Thoracic aorta (tissue), 2 donors: Measurements from ENCODE around the gene DLGAP3. TPM values are rescaled to one million over a fixed set of nuclear protein-coding genes. Genes with fewer than 3 reads are reported as not detected.

ENCODE experiments used
- ATAC-seq: fragments of 150-250 bp; one replicate; pipeline ENCODE4 v1.8.0; 2017; ENCODE audit warnings: low read depth; ENCODE audit not compliant: insufficient number of reproducible peaks, low FRiP score
- DNase-seq: peaks from one replicate; pipeline ENCODE4 v3.0.0-alpha.2; 2020; ENCODE audit warnings: low spot score
- H3K27ac ChIP-seq, 2 donors: fragments of 200-600 bp; sonication (generic); 1 replicate in 1 of 2; 2 replicates in 1 of 2; pipeline ENCODE4 v1.5.1; 2016; ENCODE audit warnings: mild to moderate bottlenecking in 2 of 2, moderate library complexity in 2 of 2
- H3K27me3 ChIP-seq: fragments of 200-600 bp; sonication (generic); replicated peaks from 2 replicates; pipeline ENCODE4 v1.6.0; 2016; ENCODE audit warnings: mild to moderate bottlenecking; ENCODE audit not compliant: insufficient read depth
- H3K36me3 ChIP-seq: fragments of 200-600 bp; sonication (generic); one replicate; pipeline ENCODE4 v1.5.1; 2016
- H3K4me1 ChIP-seq, 2 donors: fragments of 200-600 bp; sonication (generic); 1 replicate in 1 of 2; 2 replicates in 1 of 2; pipeline versions ENCODE4 v1.5.1 to v1.6.0; 2016; ENCODE audit warnings: low read depth in 2 of 2, mild to moderate bottlenecking in 1 of 2; ENCODE audit not compliant: control insufficient read depth in 1 of 2
- H3K4me3 ChIP-seq: fragments of 200-600 bp; sonication (generic); 2 replicates; pipeline ENCODE4 v1.5.1; 2016; ENCODE audit warnings: mild to moderate bottlenecking
- H3K9me3 ChIP-seq: fragments of 200-600 bp; sonication (generic); 2 replicates; pipeline ENCODE4 v1.5.1; 2016
- CTCF ChIP-seq: fragments of 200-600 bp; sonication (generic); IDR thresholded peaks from one replicate; pipeline ENCODE4 v1.5.1; 2019; ENCODE audit warnings: antibody characterized with exemption
- total RNA-seq, 2 donors: library from RNA; depleted of rRNA; stranded (reverse); fragments of >200 nt; gene quantifications; one replicate each; pipeline versions ENCODE4 v1.1.0 to v1.2.3, GENCODE V29; 2016

The DLGAP3 gene
- total RNA-seq, 2 donors from 2014 or later, result 0.14 to 0.21 TPM

- H3K4me1 ChIP-seq, result peaks cover 4 to 14% of the 10 kb centered on the region in 2 donors
- ATAC-seq (no peak), DNase-seq (no peak)
- H3K36me3 ChIP-seq, result no peaks in the 10 kb centered on the region
- no peaks in the 10 kb centered on the region for H3K9me3 ChIP-seq
- H3K27ac ChIP-seq, result no peak overlapping the region
- no peak overlapping the region for H3K4me3 ChIP-seq
- no peak for TF ChIP-seq CTCF
- H3K27me3 ChIP-seq, result peaks cover 23% of the 10 kb centered on the region
Observed at GRCh38 chr1:34928066-34928696, 1.3 kb downstream of the DLGAP3 start.

- ATAC-seq, result no peak
- Histone ChIP-seq H3K36me3 (no peaks in the 10 kb centered on the region), H3K4me3 (no peak overlapping the region), H3K27me3 (peaks cover 23% of the 10 kb centered on the region), H3K4me1 (peaks cover 4 to 14% of the 10 kb centered on the region in 2 donors), H3K9me3 (no peaks in the 10 kb centered on the region), H3K27ac (no peak overlapping the region)
- no peak for DNase-seq
- no peak for TF ChIP-seq CTCF
Observed at GRCh38 chr1:34927316-34927715, 2.1 kb downstream of the DLGAP3 start.

- peaks cover 23% of the 10 kb centered on the region for H3K27me3 ChIP-seq
Observed at GRCh38 chr1:34926894-34927293, 2.6 kb downstream of the DLGAP3 start.

GRCh38 chr1:34926156-34926555, 3.3 kb downstream of the DLGAP3 start:
- H3K9me3 ChIP-seq, result no peaks in the 10 kb centered on the region
- H3K27me3 ChIP-seq, result peaks cover 23% of the 10 kb centered on the region
- ATAC-seq (no peak), DNase-seq (no peak)
- no peak overlapping the region for H3K4me3 ChIP-seq
- TF ChIP-seq CTCF, result no peak
- no peak overlapping the region for H3K27ac ChIP-seq
- H3K36me3 ChIP-seq, result no peaks in the 10 kb centered on the region
- peaks cover 4 to 14% of the 10 kb centered on the region in 2 donors for H3K4me1 ChIP-seq

More at GRCh38 chr1:34926894-34927293, 2.6 kb downstream of the DLGAP3 start:
- Histone ChIP-seq H3K9me3 (no peaks in the 10 kb centered on the region), H3K27ac (no peak overlapping the region), H3K36me3 (no peaks in the 10 kb centered on the region), H3K4me3 (no peak overlapping the region), H3K4me1 (peaks cover 4 to 14% of the 10 kb centered on the region in 2 donors)
- no peak for TF ChIP-seq CTCF
- ATAC-seq, result no peak
- DNase-seq, result no peak

GRCh38 chr1:34925730-34926129, 3.7 kb downstream of the DLGAP3 start:
- Histone ChIP-seq H3K27me3 (peaks cover 23% of the 10 kb centered on the region), H3K4me3 (no peak overlapping the region), H3K27ac (no peak overlapping the region), H3K4me1 (peaks cover 4 to 14% of the 10 kb centered on the region in 2 donors), H3K9me3 (no peaks in the 10 kb centered on the region), H3K36me3 (no peaks in the 10 kb centered on the region)
- no peak for TF ChIP-seq CTCF
- DNase-seq (no peak), ATAC-seq (no peak)
